Heart right ventricle (tissue), 16 donors: ENCODE data around the gene PLK5. TPM values are rescaled to one million over a fixed set of nuclear protein-coding genes. Genes with fewer than 3 reads are reported as not detected.
"Not testable (repeated sequence)": the region's sequence is repeated elsewhere in the genome, so short reads cannot be mapped to it uniquely, and the experiment has no call there.

Source experiments
- ATAC-seq, 8 donors: fragments of 200-7000 bp; cut with Tn5 transposase; one replicate each; pipeline ENCODE4 v1.9.1; 2020; ENCODE audit warnings: mild to moderate bottlenecking in 8 of 8, moderate library complexity in 8 of 8, moderate number of reproducible peaks in 1 of 8
- DNase-seq, 2 donors: peaks; one replicate each; pipeline ENCODE4 v3.0.0-alpha.2; 2020
- H3K27ac ChIP-seq, 10 donors: fragments of 200-600 bp; sonication (generic) in 2 of 10; one replicate each; pipeline versions ENCODE4 v1.5.0 to v1.8.0; 2020 to 2022; ENCODE audit warnings: mild to moderate bottlenecking in 3 of 10
- H3K27me3 ChIP-seq, 7 donors: fragments of 200-600 bp; one replicate each; pipeline ENCODE4 v1.8.0; 2021 to 2022; ENCODE audit warnings: mild to moderate bottlenecking in 2 of 7
- H3K36me3 ChIP-seq, 9 donors: fragments of 200-600 bp; sonication (generic) in 1 of 9; one replicate each; pipeline versions ENCODE4 v1.5.0 to v1.8.0; 2020 to 2022; ENCODE audit warnings: mild to moderate bottlenecking in 2 of 9
- H3K4me1 ChIP-seq, 9 donors: fragments of 200-600 bp; sonication (generic) in 1 of 9; one replicate each; pipeline versions ENCODE4 v1.5.0 to v1.8.0; 2020 to 2022; ENCODE audit warnings: mild to moderate bottlenecking in 4 of 9
- H3K4me3 ChIP-seq, 10 donors: fragments of 200-600 bp; sonication (generic) in 2 of 10; one replicate each; pipeline versions ENCODE4 v1.5.0 to v1.8.0; 2020 to 2022; ENCODE audit warnings: mild to moderate bottlenecking in 7 of 10, moderate library complexity in 2 of 10
- H3K9me3 ChIP-seq, 11 donors: fragments of 200-600 bp in 10 of 11; sonication (generic) in 2 of 11; one replicate each; pipeline versions ENCODE4 v1.5.0 to v1.8.0; 2013 to 2022; ENCODE audit warnings: mild to moderate bottlenecking in 2 of 11, control low read depth in 1 of 11, moderate library complexity in 1 of 11
- CTCF ChIP-seq, 9 donors: fragments of 200-600 bp; sonication (generic) in 2 of 9; IDR thresholded peaks; one replicate each; pipeline versions ENCODE4 v1.5.0 to v1.8.0; 2021 to 2022; ENCODE audit warnings: antibody characterized with exemption in 9 of 9, mild to moderate bottlenecking in 5 of 9, moderate library complexity in 1 of 9
- WGBS, 2 donors: extraction: QIAGEN DNeasy Blood & Tissue Kit; methylation state at CpG; one replicate each; pipeline ENCODE4 v1.1.7; 2013; ENCODE audit warnings: inconsistent platforms in 1 of 2; 5-methylcytosine and 5-hydroxymethylcytosine counted together
- intact Hi-C, 10 donors: fragments of 100-400 bp; cut with DNase I; formaldehyde crosslinking; loops; one replicate each; pipeline versions ENCODE4 v1.11.1 to v1.14.2; 2022
- polyA plus RNA-seq, 2 donors: library from polyadenylated mRNA; stranded (reverse); fragments of 200-250 nt; gene quantifications; one replicate each; pipeline ENCODE4 v1.2.3, GENCODE V29; 2013
- total RNA-seq, 10 donors: library from RNA; stranded (reverse); fragmentation: NEBNext Ultra II Directional in 3 of 10; extraction: Animal tissue kit (Norgen Biotek cat#: 25700) in 3 of 10; gene quantifications; one replicate each; pipeline versions ENCODE4 v1.2.1 to v1.2.4, GENCODE V29; 2021 to 2023
- donor health status: Arrhythmogenic right ventricular cardiomyopathy.
- donor health status: ischemic (EF 13 %, LVEDD 7.1; RV severe dilation, severe dysfunction).
- donor health status: healthy with polysubstance abuse.
- donor health status: DM: no; HTN: yes; CAD: no.
- donor health status: DM: no; HTN: no; CAD: no.
- donor health status: ischemic (EF 25% LVEDD 6.9; RV normal size, moderate dysfunction).
- donor health status: ischemic (EF 25% LVEDD 5.7; RV mildly dilated, moderate dysfunction).
- donor health status: healthy.
- donor health status: DM: yes; HTN: yes; CAD: no.
- donor health status: Ischemic cardiomyopathy.
- donor health status: ischemic (EF 35%, LVEDD 5.7; RV mildly dilated, moderate dysfunction).
- donor health status: nonischemic (EF 11% LVEDD 7.7; RV severe dilation, severe dysfunction).
- donor health status: DM: yes; HTN: yes; CAD: no.
- donor health status: PGD.
- donor health status: ischemic (EF 29% LVEDD 5.4; RV normal size, mild dysfunction).
- donor health status: nonischemic (EF 23%, LVEDD 6.1; RV moderate dilation, normal function).

Gene PLK5
- total and polyA plus RNA-seq, 12 donors: 0.11 to 0.57 TPM; not detected in 10

- ATAC-seq (no peak), DNase-seq (no peak)
- Histone ChIP-seq H3K36me3 (no peaks in the 10 kb centered on the region), H3K27ac (no peak overlapping the region), H3K4me3 (no peak overlapping the region), H3K4me1 (no peaks in the 10 kb centered on the region), H3K27me3 (peaks cover 0 to 44% (median 26%) of the 10 kb centered on the region in 7 donors), H3K9me3 (no peaks in the 10 kb centered on the region)
- TF ChIP-seq CTCF (IDR thresholded peaks at IDR 0.05): no peak
- intact Hi-C loops: no loop called here
- 85 to 87% methylated on average over 11 of the region's 11 CpGs for WGBS, 2 donors
Measured at GRCh38 chr19:1531587-1531986, 7.7 kb downstream of the PLK5 start.

DNA sequence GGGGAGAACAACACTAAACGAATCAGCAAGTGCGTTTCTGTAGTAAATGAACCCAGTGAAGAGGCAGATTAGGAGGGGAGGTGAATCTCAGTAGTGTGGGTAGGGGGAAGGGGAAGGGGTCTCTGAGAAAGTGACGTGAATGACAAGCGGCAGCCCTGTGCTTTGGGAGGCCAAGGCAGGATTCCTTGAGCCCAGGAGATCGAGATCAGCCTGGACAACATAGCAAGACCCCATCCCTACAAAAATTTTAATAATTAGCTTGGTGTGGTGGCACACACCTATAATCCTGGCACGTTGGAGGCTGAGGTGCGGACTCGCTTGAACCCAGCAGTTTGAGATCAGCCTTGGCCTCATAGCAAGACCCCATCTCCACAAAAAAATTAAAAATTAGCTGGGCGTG lies 8.1 kb downstream of the PLK5 start:
- H3K4me1 ChIP-seq: no peaks in the 10 kb centered on the region

GRCh38 chr19:1533510-1534150 lies 9.8 kb downstream of the PLK5 start:
- Histone ChIP-seq H3K27ac (no peak overlapping the region), H3K9me3 (no peaks in the 10 kb centered on the region), H3K27me3 (peaks cover 0 to 38% (median 12%) of the 10 kb centered on the region in 7 donors), H3K4me3 (no peak overlapping the region), H3K4me1 (peaks cover 0 to 5% (median 0%) of the 10 kb centered on the region in 9 donors), H3K36me3 (no peaks in the 10 kb centered on the region)
- no peak for TF ChIP-seq CTCF (IDR thresholded peaks at IDR 0.05)
- DNase-seq: no peak
- intact Hi-C loops: no loop called here
- 76 to 79% methylated on average over 22 to 23 of the region's 23 CpGs for WGBS, 2 donors
- peak in 1 of 8 donors; percentile 40 for ATAC-seq

More for the DNA sequence above, 8.1 kb downstream of the PLK5 start:
- Histone ChIP-seq H3K27me3 (peaks cover 0 to 40% (median 22%) of the 10 kb centered on the region in 7 donors), H3K36me3 (no peaks in the 10 kb centered on the region), H3K27ac (no peak overlapping the region), H3K4me3 (no peak overlapping the region), H3K9me3 (no peaks in the 10 kb centered on the region)
- DNase-seq (no peak), ATAC-seq (no peak)
- WGBS, 2 donors: 90 to 92% methylated on average over 9 of the region's 9 CpGs
- TF ChIP-seq CTCF (IDR thresholded peaks at IDR 0.05): no peak
- intact Hi-C loops: no loop called here

- WGBS, 2 donors: 87% methylated on average over 14 of the region's 14 CpGs
- DNase-seq (no peak), ATAC-seq (no peak)
- TF ChIP-seq CTCF (IDR thresholded peaks at IDR 0.05): no peak
- peaks cover 0 to 30% (median 5%) of the 10 kb centered on the region in 7 donors for H3K27me3 ChIP-seq
- no peak overlapping the region for H3K4me3 ChIP-seq
- H3K36me3 ChIP-seq: no peaks in the 10 kb centered on the region
- no peaks in the 10 kb centered on the region for H3K9me3 ChIP-seq
- H3K27ac ChIP-seq: no peak overlapping the region
- peaks cover 0 to 13% (median 4%) of the 10 kb centered on the region in 9 donors for H3K4me1 ChIP-seq
- intact Hi-C loops: no loop called here
Measured at GRCh38 chr19:1534972-1535371, 11.1 kb downstream of the PLK5 start.

GRCh38 chr19:1535699-1536098 lies 11.8 kb downstream of the PLK5 start:
- peaks cover 0 to 32% (median 2%) of the 10 kb centered on the region in 7 donors for H3K27me3 ChIP-seq

More at GRCh38 chr19:1535699-1536098, 11.8 kb downstream of the PLK5 start:
- ATAC-seq, H3K27ac ChIP-seq, intact Hi-C loops, H3K9me3 ChIP-seq, DNase-seq, H3K36me3 ChIP-seq, H3K4me3 ChIP-seq: not testable (repeated sequence)
- 94 to 95% methylated on average over 7 of the region's 7 CpGs for WGBS, 2 donors
- H3K4me1 ChIP-seq: peaks cover 0 to 20% (median 4%) of the 10 kb centered on the region in 9 donors
